Measurements from ENCODE around the gene ABCB11.
"Not testable (repeated sequence)": the region's sequence is repeated elsewhere in the genome, so short reads cannot be mapped to it uniquely, and the experiment has no call there.

Gene ABCB11

GRCh38 chr2:169031202-169031601 lies at the start of gene ABCB11:
Gene ABCB11 (minus strand): TSS chr2:169031324. CDS start chr2:169018125, 13,199 bp downstream.
- H3K4me1 Mint-ChIP-seq (ENCODE audit: low read depth) = peaks cover 10% of the 10 kb centered on the region
- H3K9me3 Mint-ChIP-seq = peaks cover 11% of the 10 kb centered on the region
- no peaks in the 10 kb centered on the region for H3K36me3 Mint-ChIP-seq (ENCODE audit: low read depth)
- no peaks in the 10 kb centered on the region for H3K27me3 Mint-ChIP-seq
- no peak within 1 kb of the TSS for H3K27ac Mint-ChIP-seq
- H3K4me3 Mint-ChIP-seq = no peak within 1 kb of the TSS
- no peak for DNase-seq

- DNase-seq = no peak
- no peak overlapping the region for H3K4me3 Mint-ChIP-seq
- H3K27ac Mint-ChIP-seq = no peak overlapping the region
- peaks cover 24% of the 10 kb centered on the region for H3K36me3 Mint-ChIP-seq (ENCODE audit: low read depth)
- peaks cover 25% of the 10 kb centered on the region for H3K4me1 Mint-ChIP-seq (ENCODE audit: low read depth)
- peaks cover 2% of the 10 kb centered on the region for H3K27me3 Mint-ChIP-seq
- H3K9me3 Mint-ChIP-seq = peaks cover 14% of the 10 kb centered on the region
Measured at GRCh38 chr2:169080250-169081069, 49.3 kb upstream of the ABCB11 start.

- DNase-seq = no peak
- H3K4me3 Mint-ChIP-seq = no peak overlapping the region
- peaks cover 8% of the 10 kb centered on the region for H3K9me3 Mint-ChIP-seq
Measured at GRCh38 chr2:169077674-169078240, 46.6 kb upstream of the ABCB11 start.

DNA sequence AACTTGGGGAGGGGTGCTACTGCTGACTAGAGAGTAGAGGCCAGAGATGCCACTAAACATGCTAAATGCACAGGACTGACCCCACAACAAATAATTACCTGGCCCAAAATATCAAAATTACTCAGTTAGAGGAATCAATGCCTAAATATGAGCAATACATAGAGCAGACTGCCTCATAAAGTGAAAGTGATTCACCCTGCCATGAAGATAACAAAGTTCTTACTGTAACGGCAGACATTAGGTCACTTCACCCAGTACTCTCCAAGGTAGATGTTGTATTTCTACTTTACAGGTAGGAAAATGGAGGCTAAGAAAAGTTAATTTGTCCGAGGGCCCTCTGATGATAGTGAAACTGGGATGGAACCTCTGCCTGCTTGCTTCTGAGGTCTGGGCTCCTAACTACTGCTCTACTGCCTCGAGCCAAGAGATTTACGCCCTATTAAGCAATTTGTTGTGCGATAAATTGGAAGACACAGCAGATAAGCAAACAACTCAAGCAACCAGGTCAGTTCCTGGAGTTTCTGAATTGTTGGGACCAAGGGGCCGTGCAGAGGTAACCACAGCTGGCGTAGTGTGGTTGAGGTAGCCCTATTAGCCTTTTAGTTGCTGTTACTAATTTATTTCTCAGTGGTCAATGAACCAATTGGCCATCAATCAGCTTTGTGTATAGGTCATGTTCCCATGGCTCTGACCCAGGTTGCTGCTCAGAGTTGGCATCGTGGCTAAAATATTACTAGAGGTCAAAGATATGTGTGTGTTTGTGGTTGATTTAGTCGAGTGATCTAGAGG lies 43.0 kb upstream of the ABCB11 start:
- Mint-ChIP-seq H3K4me3 (no peak overlapping the region), H3K4me1 (ENCODE audit: low read depth) (peaks cover 48% of the 10 kb centered on the region)
- no peak for DNase-seq

More at GRCh38 chr2:169077674-169078240, 46.6 kb upstream of the ABCB11 start:
- Mint-ChIP-seq H3K4me1 (ENCODE audit: low read depth) (peaks cover 36% of the 10 kb centered on the region), H3K36me3 (ENCODE audit: low read depth) (peaks cover 22% of the 10 kb centered on the region), H3K27me3 (no peaks in the 10 kb centered on the region), H3K27ac (no peak overlapping the region)

GRCh38 chr2:169073211-169073962 lies 42.3 kb upstream of the ABCB11 start:
- peak overlapping the region; percentile 95 for H3K27ac Mint-ChIP-seq
- H3K27me3 Mint-ChIP-seq = no peaks in the 10 kb centered on the region
- H3K9me3 Mint-ChIP-seq = peaks cover 10% of the 10 kb centered on the region
- H3K36me3 Mint-ChIP-seq (ENCODE audit: low read depth) = peaks cover 28% of the 10 kb centered on the region
- no peak overlapping the region for H3K4me3 Mint-ChIP-seq
- DNase-seq = no peak
- H3K4me1 Mint-ChIP-seq (ENCODE audit: low read depth) = peaks cover 56% of the 10 kb centered on the region

More for the DNA sequence above, 43.0 kb upstream of the ABCB11 start:
- Mint-ChIP-seq H3K27me3 (no peaks in the 10 kb centered on the region), H3K36me3 (ENCODE audit: low read depth) (peaks cover 28% of the 10 kb centered on the region), H3K27ac (peak overlapping the region; percentile 95), H3K9me3 (peaks cover 10% of the 10 kb centered on the region)

DNA sequence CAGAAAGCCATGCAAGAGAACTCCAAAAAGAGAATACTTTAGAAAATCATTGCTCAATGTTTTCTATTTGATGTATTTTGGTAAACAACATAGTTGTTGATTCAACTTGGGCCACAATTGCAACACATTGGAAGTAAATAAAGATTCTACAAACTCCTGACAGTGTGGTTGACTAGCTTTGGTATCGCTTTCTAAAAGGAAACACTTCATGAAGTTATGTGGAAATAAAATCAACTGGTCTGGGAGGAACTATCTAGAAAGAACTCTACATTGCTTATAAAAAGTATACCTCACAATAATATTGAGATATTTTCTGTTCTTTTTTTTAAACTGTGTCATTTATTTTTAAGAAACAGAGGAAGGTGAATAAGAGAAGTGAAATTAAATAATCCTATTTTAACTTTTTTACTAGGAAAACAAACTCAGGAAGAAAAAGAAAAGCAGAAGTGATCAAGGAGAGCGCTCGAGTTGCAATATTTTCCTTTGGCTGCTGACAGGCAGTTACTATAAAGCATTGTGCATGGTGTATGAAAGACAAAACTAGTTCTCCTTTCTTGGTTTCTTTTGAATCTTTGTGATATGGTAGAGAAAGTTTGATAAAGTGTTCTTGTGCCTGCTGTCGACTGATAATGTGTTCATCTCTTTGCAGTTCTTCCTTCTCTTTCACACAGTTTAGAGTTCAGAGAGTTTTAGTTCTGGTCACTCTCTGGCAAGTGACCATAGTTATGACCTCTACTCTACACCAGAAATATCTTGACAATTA lies 41.2 kb upstream of the ABCB11 start:
- H3K27ac Mint-ChIP-seq = peak overlapping the region; percentile 95
- H3K4me3 Mint-ChIP-seq = peak overlapping the region; percentile 28
- H3K27me3 Mint-ChIP-seq = no peaks in the 10 kb centered on the region
- peaks cover 28% of the 10 kb centered on the region for H3K36me3 Mint-ChIP-seq (ENCODE audit: low read depth)
- DNase-seq = no peak
- H3K4me1 Mint-ChIP-seq (ENCODE audit: low read depth) = peaks cover 58% of the 10 kb centered on the region
- peaks cover 10% of the 10 kb centered on the region for H3K9me3 Mint-ChIP-seq

- peak overlapping the region; percentile 75 for H3K4me3 Mint-ChIP-seq
- DNase-seq = no peak
- peaks cover 28% of the 10 kb centered on the region for H3K36me3 Mint-ChIP-seq (ENCODE audit: low read depth)
- peaks cover 59% of the 10 kb centered on the region for H3K4me1 Mint-ChIP-seq (ENCODE audit: low read depth)
- no peak overlapping the region for H3K27ac Mint-ChIP-seq
- H3K9me3 Mint-ChIP-seq = peaks cover 10% of the 10 kb centered on the region
- H3K27me3 Mint-ChIP-seq = no peaks in the 10 kb centered on the region
Measured at GRCh38 chr2:169071455-169071854, 40.3 kb upstream of the ABCB11 start.

DNA sequence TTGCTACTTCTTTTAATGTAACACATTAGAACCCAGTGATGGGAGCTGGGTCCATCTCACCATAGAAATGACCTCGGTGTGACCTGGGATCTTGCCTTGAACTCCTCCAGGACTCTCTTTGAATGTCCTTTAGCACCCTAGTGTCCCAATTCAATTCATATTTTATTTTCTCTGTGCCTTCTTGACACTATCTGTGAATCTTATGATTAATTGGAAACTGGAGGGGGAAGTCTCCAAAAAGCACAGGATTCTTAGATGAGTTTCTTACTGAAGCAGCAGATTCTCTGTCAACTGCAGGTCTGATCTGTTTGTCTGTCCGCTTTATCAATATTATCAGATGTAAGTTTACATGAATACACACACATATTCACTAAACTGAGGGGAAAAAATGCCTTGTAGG lies 38.7 kb upstream of the ABCB11 start:
- DNase-seq = no peak
- peaks cover 56% of the 10 kb centered on the region for H3K4me1 Mint-ChIP-seq (ENCODE audit: low read depth)
- H3K36me3 Mint-ChIP-seq (ENCODE audit: low read depth) = peaks cover 24% of the 10 kb centered on the region
- no peaks in the 10 kb centered on the region for H3K27me3 Mint-ChIP-seq
- peak overlapping the region; percentile 84 for H3K27ac Mint-ChIP-seq
- H3K4me3 Mint-ChIP-seq = peak overlapping the region; percentile 75
- peaks cover 6% of the 10 kb centered on the region for H3K9me3 Mint-ChIP-seq

GRCh38 chr2:169069341-169069740 lies 38.2 kb upstream of the ABCB11 start, which contains the start of gene DHRS9:
Gene DHRS9 (plus strand): TSS chr2:169069563. CDS start chr2:169081582, 12,019 bp downstream.
- H3K4me3 Mint-ChIP-seq = peak within 1 kb of the TSS; percentile 75
- peak within 1 kb of the TSS; percentile 84 for H3K27ac Mint-ChIP-seq
- peaks cover 6% of the 10 kb centered on the region for H3K9me3 Mint-ChIP-seq
- no peak for DNase-seq
- no peaks in the 10 kb centered on the region for H3K27me3 Mint-ChIP-seq
- peaks cover 52% of the 10 kb centered on the region for H3K4me1 Mint-ChIP-seq (ENCODE audit: low read depth)
- peaks cover 22% of the 10 kb centered on the region for H3K36me3 Mint-ChIP-seq (ENCODE audit: low read depth)

GRCh38 chr2:169066897-169067296 lies 35.8 kb upstream of the ABCB11 start:
- peaks cover 29% of the 10 kb centered on the region for H3K4me1 Mint-ChIP-seq (ENCODE audit: low read depth)

GRCh38 chr2:169065864-169066517 lies 34.9 kb upstream of the ABCB11 start:
- Mint-ChIP-seq H3K27me3 (no peaks in the 10 kb centered on the region), H3K4me3 (no peak overlapping the region), H3K27ac (no peak overlapping the region), H3K36me3 (ENCODE audit: low read depth) (peaks cover under 1% of the 10 kb centered on the region), H3K9me3 (no peaks in the 10 kb centered on the region), H3K4me1 (ENCODE audit: low read depth) (peaks cover 25% of the 10 kb centered on the region)
- no peak for DNase-seq

More at GRCh38 chr2:169066897-169067296, 35.8 kb upstream of the ABCB11 start:
- H3K9me3 Mint-ChIP-seq = no peaks in the 10 kb centered on the region
- no peaks in the 10 kb centered on the region for H3K27me3 Mint-ChIP-seq
- peaks cover 5% of the 10 kb centered on the region for H3K36me3 Mint-ChIP-seq (ENCODE audit: low read depth)
- H3K27ac Mint-ChIP-seq = no peak overlapping the region
- no peak for DNase-seq
- H3K4me3 Mint-ChIP-seq = no peak overlapping the region

- Mint-ChIP-seq H3K9me3 (no peaks in the 10 kb centered on the region), H3K27ac (no peak overlapping the region), H3K36me3 (ENCODE audit: low read depth) (no peaks in the 10 kb centered on the region), H3K27me3 (no peaks in the 10 kb centered on the region), H3K4me3 (no peak overlapping the region), H3K4me1 (ENCODE audit: low read depth) (peaks cover 25% of the 10 kb centered on the region)
- no peak for DNase-seq
Measured at GRCh38 chr2:169065422-169065821, 34.3 kb upstream of the ABCB11 start.

- H3K4me3 Mint-ChIP-seq; H3K36me3 Mint-ChIP-seq (ENCODE audit: low read depth); H3K27me3 Mint-ChIP-seq; H3K9me3 Mint-ChIP-seq; DNase-seq; H3K27ac Mint-ChIP-seq: not testable (repeated sequence)
- H3K4me1 Mint-ChIP-seq (ENCODE audit: low read depth) = peaks cover 13% of the 10 kb centered on the region
Measured at GRCh38 chr2:169064199-169064598, 33.1 kb upstream of the ABCB11 start.

All from activated T-cell treated with anti-CD3 and anti-CD28 coated beads, Interleukin-2, amount 50 U/mL, for 24 hours (primary cell).